IPS DF 19.7 (cell line): ENCODE results near the gene ASB7.
"Not testable (repeated sequence)": the region's sequence is repeated elsewhere in the genome, so short reads cannot be mapped to it uniquely, and the experiment has no call there.

Experiments
- DNase-seq: peaks from one replicate; pipeline ENCODE4 v3.0.0-alpha.2; 2013; ENCODE audit warnings: low read depth, low spot score

Gene ASB7

GRCh38 chr15:100602064-100602822 is at the start of gene ASB7, which contains the start of gene LINS1:
Gene ASB7, plus strand, starts transcription at chr15:100602589. Its CDS starts 9,628 bp downstream, at chr15:100612217.
Gene LINS1, minus strand, starts transcription at chr15:100602184. Its CDS starts 21,342 bp downstream, at chr15:100580842.
- peak; percentile 99 for DNase-seq

DNA sequence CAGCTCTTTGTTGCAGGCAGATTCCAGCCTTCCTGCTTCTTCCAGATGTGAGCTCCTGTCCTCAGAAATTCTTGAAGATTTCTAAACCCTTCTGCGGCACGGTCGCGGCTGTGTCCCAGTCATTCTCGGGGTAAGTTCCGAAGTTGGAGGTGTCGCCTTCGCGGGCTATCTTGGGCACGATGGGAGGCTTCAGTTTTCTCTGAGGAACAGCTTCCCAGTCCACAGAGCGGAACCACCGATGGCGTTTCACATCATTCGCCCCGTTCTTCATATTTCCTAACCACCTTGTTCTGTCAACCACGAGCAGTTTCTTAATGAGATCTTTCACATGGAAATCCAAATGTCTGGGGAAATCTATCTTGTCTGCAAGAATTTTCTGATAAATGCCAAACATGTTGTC is 48.9 kb upstream of the ASB7 start:
- no peak for DNase-seq

DNA sequence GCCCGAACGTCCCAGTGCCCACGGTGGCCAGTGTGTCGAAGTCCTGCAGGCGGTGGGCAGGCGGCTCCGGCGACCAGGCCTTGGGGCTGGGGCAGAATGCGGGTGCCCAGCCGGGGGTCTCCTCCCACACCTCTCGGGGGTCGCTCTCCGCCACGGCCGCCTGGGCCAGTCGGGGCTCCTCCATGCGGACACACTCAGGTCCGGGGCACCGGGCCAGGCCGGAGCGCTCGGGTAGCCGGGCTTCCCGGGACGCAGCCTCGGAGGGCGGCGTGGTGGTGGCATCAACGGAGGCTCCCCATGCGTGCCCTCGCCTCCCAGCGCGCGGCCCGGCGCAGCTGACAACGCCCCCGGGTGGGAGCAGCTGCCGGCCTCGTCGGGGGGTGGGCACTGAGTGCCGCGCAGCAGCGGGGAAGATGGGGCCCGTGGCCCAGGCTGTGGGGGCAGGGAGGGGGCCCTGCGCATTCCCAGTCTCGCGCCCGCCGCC is 43.6 kb upstream of the ASB7 start:
- DNase-seq = no peak

- no peak for DNase-seq
Measured at GRCh38 chr15:100559330-100559729, 43.1 kb upstream of the ASB7 start.

GRCh38 chr15:100560323-100560722 is 42.1 kb upstream of the ASB7 start:
- DNase-seq = no peak

- DNase-seq = no peak
Measured at GRCh38 chr15:100565591-100565990, 36.8 kb upstream of the ASB7 start.

DNA sequence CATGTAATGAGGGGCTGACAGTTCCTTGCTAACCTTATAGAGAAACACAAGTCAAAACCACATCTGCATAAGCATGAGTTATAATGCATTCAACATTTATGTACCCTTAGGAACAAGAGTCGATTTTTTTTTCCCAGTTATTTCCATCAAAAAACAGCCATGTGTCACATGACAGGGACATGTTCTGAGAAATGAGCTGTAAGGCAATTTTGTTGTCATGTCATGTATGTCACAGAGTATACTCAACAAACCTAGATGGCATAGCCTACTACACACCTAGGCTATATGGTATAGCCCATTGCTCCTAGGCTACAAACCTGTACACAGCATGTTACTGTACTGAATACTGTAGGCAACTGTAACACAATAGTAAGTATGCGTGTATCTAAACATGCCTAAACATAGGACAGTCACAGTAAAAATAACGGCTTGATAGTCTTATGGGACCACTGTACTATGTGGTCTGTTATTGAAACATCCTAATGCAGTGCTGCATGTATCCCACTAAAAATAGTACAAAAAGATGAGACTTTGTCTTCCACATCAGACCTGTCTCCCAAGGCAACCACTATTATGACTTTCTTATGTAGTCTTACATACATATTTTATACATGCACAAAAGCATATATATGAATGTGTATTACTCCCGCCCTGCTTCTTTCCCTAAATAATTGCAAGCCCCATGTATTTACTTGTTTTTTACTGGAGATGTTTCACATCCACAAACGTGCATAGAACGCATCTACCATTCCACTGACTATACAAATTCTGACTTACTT is 35.4 kb upstream of the ASB7 start:
- no peak for DNase-seq

GRCh38 chr15:100569391-100569790 is 33.0 kb upstream of the ASB7 start:
- DNase-seq = no peak

GRCh38 chr15:100570275-100570674 is 32.1 kb upstream of the ASB7 start:
- DNase-seq = no peak

DNA sequence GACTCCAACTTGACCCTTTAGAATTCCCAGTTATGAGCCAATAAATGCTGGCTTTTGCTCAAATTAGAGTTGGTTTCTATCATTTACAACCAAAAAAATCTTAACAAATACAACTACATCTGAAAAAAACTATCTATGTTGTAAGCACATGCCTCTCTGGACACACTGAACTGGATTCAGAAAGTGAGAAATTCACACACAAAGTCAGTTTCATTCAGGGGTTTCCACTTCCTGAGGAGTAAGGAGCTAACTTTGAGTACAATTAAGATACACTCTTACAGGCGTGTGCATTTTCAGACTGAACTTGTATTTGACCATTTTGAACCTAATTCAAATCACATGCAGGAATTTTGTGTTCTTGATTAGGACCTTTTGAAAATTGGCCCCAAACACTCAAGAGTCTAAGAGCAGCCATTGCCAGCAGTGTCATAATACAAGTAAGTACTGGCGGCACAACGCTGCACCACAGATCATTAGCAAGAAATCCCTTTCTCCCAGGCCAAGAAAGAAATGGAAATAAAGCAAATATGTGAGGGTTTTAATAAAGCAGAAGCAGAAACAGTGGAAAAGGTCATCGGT is 31.6 kb upstream of the ASB7 start:
- DNase-seq = no peak

DNA sequence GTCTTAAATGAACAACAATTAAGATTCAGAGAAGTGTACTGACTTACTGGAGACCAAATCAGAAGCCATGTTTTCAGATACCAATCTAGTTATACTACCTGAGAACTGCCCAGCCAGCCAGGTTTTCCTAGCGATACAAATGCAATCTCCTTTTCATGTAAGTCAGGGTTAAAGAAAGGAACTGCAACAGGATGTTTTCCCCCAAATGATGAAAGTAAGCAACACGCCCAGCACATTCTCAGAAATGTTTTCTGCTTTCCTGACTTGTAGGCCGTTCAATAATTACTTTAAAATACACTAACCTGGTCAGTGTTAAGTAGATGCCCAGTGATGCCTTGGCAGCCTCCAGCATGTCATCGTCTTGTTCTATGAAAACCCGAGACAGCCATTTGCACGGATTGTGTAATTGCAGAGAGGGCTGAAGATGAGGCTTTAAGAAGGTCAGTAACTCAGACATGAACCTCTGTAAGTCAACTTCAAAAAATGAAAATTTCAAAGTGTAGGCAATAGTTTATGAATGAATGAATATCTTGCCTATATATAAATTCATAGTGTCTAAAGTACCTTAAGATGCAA is 30.7 kb upstream of the ASB7 start:
- DNase-seq = no peak

GRCh38 chr15:100572362-100572983 is 29.9 kb upstream of the ASB7 start:
- DNase-seq = no peak

GRCh38 chr15:100573526-100573925 is 28.9 kb upstream of the ASB7 start:
- DNase-seq = no peak

DNA sequence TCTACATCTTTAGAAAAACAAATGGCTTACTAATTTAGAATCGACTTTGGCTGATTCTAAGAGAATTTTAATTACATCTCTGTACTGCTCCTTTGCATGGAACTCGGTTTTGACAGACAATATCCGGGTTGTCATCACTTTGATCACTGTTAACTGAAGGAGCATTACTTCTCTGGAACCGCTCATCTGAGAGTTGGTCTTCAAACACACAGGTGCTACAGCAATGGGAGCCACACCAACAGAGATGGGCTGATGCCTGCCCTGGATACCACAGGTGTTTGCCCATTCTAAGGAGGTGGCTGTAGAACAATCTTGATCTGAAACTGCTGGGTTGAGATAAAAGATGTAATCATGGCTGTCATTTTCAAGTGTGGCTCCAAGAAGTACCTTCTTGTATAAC is 22.0 kb upstream of the ASB7 start:
- no peak for DNase-seq

DNA sequence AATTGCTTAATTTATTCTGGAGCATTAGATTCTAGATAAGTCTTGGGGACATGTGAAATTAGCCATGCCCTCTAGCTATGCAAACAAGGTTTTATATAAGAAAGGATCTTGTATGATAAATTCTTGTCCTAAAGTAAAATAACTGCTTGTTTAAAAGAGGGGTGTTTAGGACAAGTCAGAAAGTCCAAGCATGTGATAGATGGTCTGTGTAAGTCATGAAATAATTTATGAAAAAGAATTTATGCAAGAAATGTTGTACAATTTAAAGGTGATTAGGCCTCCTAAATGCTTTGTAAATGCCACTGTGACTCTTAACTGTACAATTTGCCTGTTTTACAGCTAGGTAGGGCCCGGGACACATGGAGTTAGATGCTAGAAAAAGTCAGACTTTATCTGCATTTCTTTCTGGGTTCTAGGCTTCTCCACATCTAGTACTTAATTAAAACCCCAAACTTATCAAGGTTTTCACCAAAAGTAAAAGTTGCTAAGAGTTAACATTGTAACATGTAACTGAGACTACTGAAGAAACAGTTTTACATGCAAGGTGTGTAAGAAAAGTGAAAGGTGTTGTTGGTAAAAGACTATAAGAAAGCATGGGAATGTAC is 13.6 kb upstream of the ASB7 start:
- no peak for DNase-seq

GRCh38 chr15:100591163-100591562 is 11.2 kb upstream of the ASB7 start:
- not testable (repeated sequence) for DNase-seq

DNA sequence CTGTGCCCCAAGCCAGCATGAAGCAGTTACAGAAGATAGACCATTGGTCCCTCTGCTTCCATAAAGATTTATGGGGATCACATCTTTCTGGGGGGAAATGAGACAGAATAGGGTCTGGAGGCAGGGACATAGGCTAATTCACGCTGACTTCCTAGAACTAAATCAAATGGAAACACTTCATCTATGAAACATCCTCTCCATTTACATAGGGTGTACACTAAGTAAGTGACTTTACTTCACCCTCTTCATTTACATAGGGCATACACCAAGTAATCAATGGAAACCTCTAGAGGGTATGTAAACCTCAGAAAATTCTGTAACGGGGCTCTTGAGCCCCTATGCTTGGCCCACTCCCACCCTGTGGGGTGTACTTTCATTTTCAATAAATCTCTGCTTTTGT is 10.6 kb upstream of the ASB7 start:
- DNase-seq = no peak

- DNase-seq = no peak
Measured at GRCh38 chr15:100592898-100593297, 9.5 kb upstream of the ASB7 start.

DNA sequence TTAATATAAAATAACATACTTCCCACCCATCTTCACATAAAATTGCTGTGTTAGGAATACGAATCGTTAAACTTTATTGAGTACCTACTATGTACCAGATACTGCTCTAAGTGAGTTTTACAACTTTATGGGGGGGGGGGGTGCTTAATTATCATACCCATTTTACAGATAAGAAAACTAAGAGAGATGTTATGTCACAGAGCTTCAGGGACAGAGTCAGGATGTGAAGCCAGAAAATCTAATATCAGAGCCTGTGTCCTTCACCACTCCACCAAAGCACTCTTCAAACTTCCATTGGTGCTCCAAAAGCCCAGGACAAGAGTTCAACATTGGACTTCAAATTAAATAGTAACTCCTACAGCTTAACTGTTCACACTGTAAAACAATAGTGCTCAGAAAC is 9.0 kb upstream of the ASB7 start:
- DNase-seq = no peak

GRCh38 chr15:100595964-100596363 is 6.4 kb upstream of the ASB7 start:
- DNase-seq = no peak

- no peak for DNase-seq
Measured at GRCh38 chr15:100596792-100597191, 5.6 kb upstream of the ASB7 start.
